GM21360 (cell line): ENCODE measurements around the gene BASP1.
A peak's percentile ranks its signal among the peaks of the same experiment; 100 is the strongest.

Experiments used
- ATAC-seq: cut with Tn5 transposase; IDR thresholded peaks from one replicate; pipeline ENCODE4 v1.9.1; 2021; ENCODE audit warnings: mild to moderate bottlenecking, moderate library complexity; ENCODE audit not compliant: unreplicated experiment

BASP1 gene

GRCh38 chr5:17221843-17222636 lies 4.6 kb downstream of the BASP1 start:
- ATAC-seq = peak; percentile 15

- ATAC-seq = no peak
Measured at GRCh38 chr5:17222664-17223063, 5.2 kb downstream of the BASP1 start.

GRCh38 chr5:17223367-17224185 lies 6.1 kb downstream of the BASP1 start:
- peak; percentile 39 for ATAC-seq

GRCh38 chr5:17224858-17225511 lies 7.6 kb downstream of the BASP1 start:
- peak; percentile 52 for ATAC-seq

DNA sequence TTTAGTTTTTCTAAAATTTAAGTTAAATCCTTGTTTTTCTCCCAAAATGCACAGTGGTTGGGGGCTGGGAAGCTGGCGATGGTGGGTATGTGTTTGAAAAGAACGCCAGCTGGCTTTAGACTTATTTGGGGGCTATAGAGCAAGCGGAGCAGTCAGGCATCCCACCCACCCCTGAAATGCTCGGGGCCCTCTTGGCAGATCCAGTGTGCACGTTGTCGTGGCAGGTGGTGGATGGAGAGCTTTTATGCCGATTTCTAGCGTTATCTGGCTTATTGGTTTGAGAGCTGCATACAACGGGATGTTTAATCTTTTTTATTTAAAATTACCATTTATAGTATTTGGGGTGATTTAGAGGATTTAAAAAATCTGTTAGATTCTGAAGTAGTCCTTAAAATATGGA lies 8.1 kb downstream of the BASP1 start:
- ATAC-seq = no peak

DNA sequence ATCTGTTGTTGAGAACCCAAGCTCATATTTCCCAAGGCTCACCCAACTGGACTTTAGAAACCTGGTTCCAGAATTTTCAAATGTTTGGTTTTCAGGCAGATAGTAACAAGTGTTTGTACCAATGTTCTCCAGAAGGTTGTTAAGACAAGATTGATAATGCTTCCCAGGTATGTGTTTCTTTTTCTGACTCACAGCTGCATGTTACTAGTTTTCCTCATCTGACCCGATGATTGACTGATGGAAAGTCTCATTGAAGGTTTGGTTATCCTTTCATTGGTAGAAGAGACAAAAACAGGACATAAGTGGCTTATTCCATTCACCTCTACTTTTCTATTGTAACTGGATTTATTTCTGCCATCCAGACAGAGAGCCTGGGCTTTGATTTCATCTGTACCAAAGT lies 10.4 kb downstream of the BASP1 start:
- no peak for ATAC-seq

DNA sequence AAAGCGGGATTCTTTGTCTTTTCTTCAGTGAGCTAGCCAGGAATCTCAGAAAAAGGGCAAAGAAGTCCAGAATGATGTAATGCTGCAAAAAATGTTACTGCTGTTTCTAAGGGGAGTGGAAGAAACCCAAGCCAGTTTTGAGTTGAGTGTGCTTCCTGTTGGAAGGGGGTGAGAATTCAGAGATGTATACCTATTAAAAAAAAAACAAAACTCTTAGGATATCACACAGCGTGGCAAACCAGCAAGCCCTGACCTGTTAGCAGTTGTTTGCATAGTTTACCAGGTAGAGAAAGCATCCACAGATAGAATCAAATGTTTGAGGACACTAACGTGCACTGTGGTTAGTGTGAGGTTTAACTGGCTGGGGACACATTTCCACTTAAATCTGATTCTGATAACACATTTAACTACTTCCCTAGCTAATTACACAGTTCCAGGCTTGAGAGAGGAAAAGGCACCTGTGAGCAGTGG lies 11.4 kb downstream of the BASP1 start:
- ATAC-seq = peak; percentile 51

DNA sequence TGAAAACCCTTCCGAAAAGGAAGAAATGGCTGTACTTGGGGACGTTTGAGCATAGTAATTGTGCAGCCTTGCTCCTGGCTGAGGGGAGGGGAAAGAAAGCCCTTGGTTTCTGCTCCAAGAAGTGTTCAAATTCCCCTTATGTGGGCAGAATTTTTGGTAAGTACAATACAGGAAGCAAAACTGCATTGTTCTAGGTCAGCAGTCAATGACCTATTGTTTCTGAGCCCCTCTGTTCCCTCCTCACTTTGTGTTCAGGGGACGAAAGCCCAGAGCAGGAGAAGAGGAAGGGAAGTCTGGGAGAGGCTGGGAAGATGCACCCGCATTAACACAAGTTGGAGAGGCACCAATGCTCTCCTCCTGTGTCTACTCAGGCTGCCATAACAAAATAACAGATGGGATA lies 11.9 kb downstream of the BASP1 start:
- ATAC-seq = peak; percentile 36

DNA sequence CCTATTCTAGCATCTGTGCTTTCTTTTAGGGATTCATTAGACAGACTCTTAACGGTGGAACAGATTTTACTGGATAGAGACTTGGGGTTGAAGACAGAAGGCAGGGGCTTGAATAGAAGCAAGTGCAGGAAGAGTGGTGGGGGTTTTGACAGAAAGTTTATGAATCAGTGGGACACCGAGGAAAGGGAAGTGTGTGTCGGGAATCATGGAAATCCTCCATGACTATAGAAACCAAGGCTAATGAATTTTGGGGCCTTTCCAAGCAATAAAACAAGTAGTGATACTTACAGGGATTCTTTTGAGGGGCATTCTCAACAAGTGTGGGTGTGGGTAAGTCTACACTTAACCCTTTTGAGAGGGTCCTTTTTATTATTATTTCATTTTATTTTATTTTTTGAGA lies 12.8 kb downstream of the BASP1 start:
- ATAC-seq = no peak

DNA sequence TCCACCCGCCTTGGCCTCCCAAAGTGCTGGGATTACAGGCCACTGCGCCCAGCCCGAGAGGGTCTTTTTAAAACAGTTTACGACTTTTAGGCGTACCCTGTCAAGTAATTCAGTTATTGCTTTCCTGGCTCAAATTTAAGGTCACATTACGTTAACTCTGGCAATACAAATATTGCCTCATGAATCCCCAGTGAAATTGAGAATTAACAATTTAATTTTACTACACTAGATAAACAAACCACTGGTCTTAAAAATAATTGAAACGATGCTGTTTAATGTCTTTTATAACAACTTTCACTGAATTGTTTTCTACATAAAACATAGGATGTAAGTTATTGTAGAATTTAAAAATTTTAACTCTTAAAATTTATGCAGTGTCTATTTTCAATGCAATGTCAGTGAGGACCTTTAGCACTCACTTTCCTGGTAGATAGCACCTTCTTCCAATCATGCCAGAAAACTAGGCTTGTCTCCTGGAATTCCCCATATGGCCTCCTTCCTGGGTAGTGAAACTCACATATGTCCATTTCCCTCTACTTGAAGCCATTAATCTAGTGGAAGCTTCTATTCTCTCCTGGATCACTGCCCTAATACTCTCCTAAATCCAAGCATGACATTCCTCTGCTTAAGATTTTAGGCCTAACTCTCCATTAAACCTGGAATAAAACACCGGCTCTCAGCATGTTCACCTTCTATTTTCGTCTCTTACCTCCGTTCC lies 13.5 kb downstream of the BASP1 start:
- ATAC-seq = no peak

- no peak for ATAC-seq
Measured at GRCh38 chr5:17232405-17232804, 15.0 kb downstream of the BASP1 start.

DNA sequence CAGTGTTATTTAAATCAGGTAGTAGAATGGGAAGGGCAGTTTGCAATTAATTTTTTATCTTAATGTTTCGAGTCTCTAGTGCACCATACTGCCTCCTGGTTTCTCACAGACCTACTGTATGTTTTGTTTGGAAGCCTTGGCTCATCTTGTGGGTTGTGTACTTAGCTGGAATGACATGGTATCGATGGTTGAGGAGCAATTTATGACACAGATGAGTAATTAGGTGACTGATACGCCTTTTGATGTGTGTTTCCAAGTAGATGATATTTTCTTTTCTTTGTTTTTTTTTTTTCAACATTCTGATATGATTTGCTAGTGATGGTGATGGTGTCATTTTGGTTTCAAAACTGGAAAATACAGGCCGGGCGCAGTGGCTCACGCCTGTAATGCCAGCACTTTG lies 16.1 kb downstream of the BASP1 start:
- no peak for ATAC-seq

DNA sequence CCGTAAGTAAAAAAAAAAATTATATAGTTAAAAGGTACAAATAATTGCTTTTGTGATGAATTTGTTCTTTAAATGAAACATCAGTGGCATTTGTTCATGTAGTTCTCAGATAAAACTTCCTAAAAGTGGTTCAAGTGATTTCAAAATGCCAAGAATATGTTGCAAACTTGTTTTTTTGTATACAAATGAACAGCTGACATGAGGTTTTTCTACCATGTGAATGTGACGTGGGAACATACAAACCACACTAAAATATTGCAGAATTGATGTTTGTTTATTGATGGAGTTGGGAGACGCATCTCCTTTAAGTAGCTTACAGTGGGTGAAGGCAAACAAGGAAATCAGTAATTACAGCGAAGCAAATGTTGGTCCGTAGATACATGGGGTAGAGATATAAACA lies 16.9 kb downstream of the BASP1 start:
- ATAC-seq = no peak

DNA sequence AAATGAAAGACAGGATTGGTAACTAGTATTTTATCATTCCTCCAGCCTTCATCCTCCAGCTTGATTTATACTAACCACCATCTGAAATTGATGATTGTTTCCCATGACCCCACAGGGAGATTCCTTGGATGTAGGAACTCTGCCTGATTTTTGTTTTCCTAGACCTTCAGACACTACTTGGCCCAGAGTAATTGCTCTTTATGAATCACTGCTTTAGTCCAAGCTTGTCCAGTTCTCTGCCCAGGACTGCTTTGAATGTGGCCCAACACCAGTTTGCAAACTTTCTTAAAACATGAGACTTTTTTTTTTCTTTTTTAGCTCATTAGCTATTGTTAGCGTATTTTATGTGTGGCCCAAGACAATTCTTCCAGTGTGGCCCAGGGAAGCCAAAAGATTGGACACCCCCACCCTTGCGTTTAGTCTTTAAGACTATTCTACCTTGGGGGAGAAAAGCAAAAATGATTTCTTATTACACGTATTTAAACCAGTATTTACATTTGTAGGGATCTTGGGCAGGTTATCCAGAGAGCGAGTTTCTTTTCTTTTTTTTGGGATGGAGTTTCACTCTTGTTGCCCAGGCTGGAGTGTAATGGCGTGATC lies 18.4 kb downstream of the BASP1 start:
- no peak for ATAC-seq

DNA sequence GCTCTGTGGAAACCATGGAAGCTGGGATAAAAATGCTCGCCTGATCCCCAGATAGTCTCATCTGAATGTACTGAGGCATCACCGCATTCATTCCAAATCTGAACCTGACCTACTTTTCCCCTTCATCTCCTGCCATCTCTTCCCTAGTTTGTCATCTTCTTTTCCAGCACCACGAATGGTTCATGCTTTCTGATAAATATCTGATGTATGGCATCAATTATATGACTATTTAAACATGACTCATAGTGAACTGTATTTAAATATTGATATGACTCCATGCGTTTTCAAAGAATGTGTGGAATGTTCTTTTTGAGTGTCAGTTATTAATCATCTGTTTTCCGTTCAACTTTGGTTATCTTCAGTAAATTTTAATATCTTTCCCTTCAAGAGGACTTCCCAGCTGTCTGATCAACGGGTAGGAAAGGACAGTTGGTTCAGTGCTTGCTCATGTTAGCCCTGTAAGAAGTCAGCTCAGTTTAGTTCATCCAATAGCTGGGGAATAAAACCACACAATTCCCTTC lies 21.1 kb downstream of the BASP1 start:
- no peak for ATAC-seq

- no peak for ATAC-seq
Measured at GRCh38 chr5:17239953-17240352, 22.5 kb downstream of the BASP1 start.

DNA sequence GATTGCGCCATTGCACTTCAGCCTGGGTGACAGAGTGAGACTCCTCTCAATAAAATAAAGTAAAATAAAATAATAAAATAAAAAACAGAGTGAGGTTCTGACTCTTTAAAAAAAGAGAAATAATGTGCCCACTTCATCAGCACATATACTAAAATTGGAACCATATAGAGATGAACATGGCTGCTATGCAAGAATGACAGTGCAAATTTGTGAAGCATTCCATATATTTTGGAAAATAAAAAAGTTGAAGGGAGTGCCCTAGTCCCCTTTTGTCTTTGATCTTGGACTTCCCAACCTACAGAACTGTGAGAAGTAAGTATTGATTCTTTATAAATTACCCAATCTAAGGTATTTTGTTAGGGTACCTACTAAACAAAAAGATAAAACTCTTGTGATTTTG lies 23.1 kb downstream of the BASP1 start:
- no peak for ATAC-seq

DNA sequence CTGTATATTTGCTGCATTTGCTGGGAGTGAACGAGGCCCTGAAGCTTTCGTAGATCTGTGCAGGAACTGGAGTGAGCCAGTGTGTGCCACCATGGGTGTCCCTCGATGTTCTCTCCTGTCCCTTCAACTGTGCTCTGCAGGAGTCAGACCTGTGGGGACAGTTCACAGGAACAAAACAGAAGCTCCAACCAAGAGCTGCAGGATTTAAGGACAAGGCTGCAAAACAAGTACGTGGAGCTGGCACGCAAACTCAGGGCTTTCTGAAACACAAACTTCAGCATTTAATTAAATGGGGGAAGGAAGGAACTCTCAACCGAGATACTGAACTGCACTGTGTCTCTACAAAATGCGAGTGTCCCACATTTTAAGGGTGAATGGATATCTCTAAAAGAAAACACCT lies 24.2 kb downstream of the BASP1 start:
- no peak for ATAC-seq

- ATAC-seq = no peak
Measured at GRCh38 chr5:17243287-17244063, 26.0 kb downstream of the BASP1 start.
